Measurements from ENCODE around the gene ATP10B. TPM values are rescaled to one million over a fixed set of nuclear protein-coding genes. Genes with fewer than 3 reads are reported as not detected.

Gene ATP10B
- total and polyA plus RNA-seq, 2 of the 8 experiments (the other 6 are each of a cell fraction or from before 2014, with no cell fraction given): 0.06 to 0.11 TPM

- CTCF ChIA-PET (ENCODE audit: partially characterized antibody): interaction anchor here (0.7 to 7.2 kb wide), 5 partner anchors 57 to 247 kb away, joined by 3 to 32 read pairs (median 4); no protein-coding TSS in a partner anchor
- Histone ChIP-seq H3K27me3 (replicated peaks in 1 of 4; ENCODE audit: control insufficient read depth in 3 of 4, extremely low read depth in 1 of 4, insufficient read depth in 3 of 4, low read length in 3 of 4) (no peaks in the 10 kb centered on the region), H3K56ac (replicated peaks; ENCODE audit: insufficient read length, low read depth, low read length) (no peak overlapping the region), H2AFZ (ENCODE audit: low read length) (no peak overlapping the region), H3K79me1 (ENCODE audit: low read depth, low read length) (no peaks in the 10 kb centered on the region), H3K23me2 (ENCODE audit: low read depth, low read length) (no peaks in the 10 kb centered on the region), H3K9me3 (ENCODE audit: insufficient read depth in 2 of 2, low read depth in 1 of 2, low read length in 1 of 2) (no peaks in the 10 kb centered on the region), H2BK120ac (replicated peaks; ENCODE audit: low read depth, low read length) (no peak overlapping the region), H3K4me3 (ENCODE audit: extremely low read depth in 1 of 4, insufficient read depth in 2 of 4, low read depth in 3 of 4, low read length in 4 of 4) (no peak overlapping the region), H3K23ac (ENCODE audit: insufficient read length) (no peak overlapping the region), H3K18ac (ENCODE audit: extremely low read depth, low read length) (no peak overlapping the region), H2BK15ac (ENCODE audit: low read length) (no peak overlapping the region), H3K27ac (ENCODE audit: low read depth, low read length) (no peak overlapping the region), H2BK20ac (ENCODE audit: low read length) (no peak overlapping the region), H3K79me2 (ENCODE audit: control insufficient read depth in 1 of 2, insufficient read depth in 2 of 2, low read length in 2 of 2) (no peaks in the 10 kb centered on the region), H3K36me3 (ENCODE audit: control insufficient read depth in 2 of 4, insufficient read depth in 4 of 4, low read length in 3 of 4) (no peaks in the 10 kb centered on the region), H2AK5ac (ENCODE audit: low read depth, low read length) (no peak overlapping the region), H4K5ac (ENCODE audit: insufficient read length, low read depth, low read length) (no peak overlapping the region), H3K4me2 (ENCODE audit: insufficient read depth in 1 of 2, low read depth in 2 of 2, low read length in 2 of 2) (no peak overlapping the region), H3K4ac (replicated peaks; ENCODE audit: insufficient read length, low read depth, low read length) (no peak overlapping the region), H2BK5ac (ENCODE audit: low read depth, low read length) (no peak overlapping the region), H4K20me1 (replicated peaks in 1 of 2; ENCODE audit: control insufficient read depth in 1 of 2, insufficient read depth in 2 of 2, low read length in 2 of 2) (no peaks in the 10 kb centered on the region), H3K9ac (replicated peaks in 1 of 4; ENCODE audit: extremely low read depth in 1 of 4, low read depth in 3 of 4, low read length in 3 of 4) (no peak overlapping the region), H3K14ac (ENCODE audit: insufficient read length) (no peak overlapping the region), H4K91ac (replicated peaks; ENCODE audit: insufficient read length, low read length) (no peak overlapping the region), H2BK12ac (ENCODE audit: low read depth, low read length) (no peak overlapping the region), H4K8ac (ENCODE audit: extremely low read depth, insufficient read depth, low read length) (no peak overlapping the region), H3K4me1 (replicated peaks in 1 of 4; ENCODE audit: control insufficient read depth in 3 of 4, insufficient read depth in 4 of 4, low read length in 3 of 4) (no peaks in the 10 kb centered on the region)
- TF ChIP-seq KDM4A (IDR thresholded peaks at IDR 0.05; ENCODE audit: low read depth, low read length, severe bottlenecking): no peak
- TF ChIP-seq RNF2 (IDR thresholded peaks at IDR 0.05; ENCODE audit: borderline replicate concordance, low read depth, low read length, missing control alignments, poor library complexity, severe bottlenecking): no peak
- TF ChIP-seq FOSL1 (IDR thresholded peaks at IDR 0.05; ENCODE audit: insufficient read depth, low read depth, low read length): 0 out of 2 replicates have a peak, but pooled peaks have one; percentile 16
- TF ChIP-seq SUZ12 (IDR thresholded peaks at IDR 0.05; ENCODE audit: low read length): no peak
- TF ChIP-seq RAD21 (IDR thresholded peaks at IDR 0.05 in 1 of 2, conservative IDR thresholded peaks at IDR 0.05 in 1 of 2; ENCODE audit: low read depth in 2 of 2, low read length in 2 of 2): peak in 1 of 2 experiments; percentile 14; a peak in 1 of 4 replicates
- no peak for TF ChIP-seq KDM1A (IDR thresholded peaks at IDR 0.05; ENCODE audit: borderline replicate concordance, low read length)
- no peak for TF ChIP-seq CTCF (IDR thresholded peaks at IDR 0.05; ENCODE audit: control extremely low read depth in 1 of 3, insufficient read depth in 1 of 3, low read depth in 1 of 3, low read length in 3 of 3)
- TF ChIP-seq TBP (IDR thresholded peaks at IDR 0.05; ENCODE audit: low read depth, low read length): no peak
- TF ChIP-seq TCF12 (IDR thresholded peaks at IDR 0.05; ENCODE audit: low read depth, low read length): peak; percentile 81; the same call in 1 of the 2 replicates
- FAIRE-seq (no peak), DNase-seq (ENCODE audit: low read depth in 1 of 2, low spot score in 2 of 2) (no peak)
- POLR2A ChIA-PET (ENCODE audit: partially characterized antibody): no interaction called here
- WGBS, 2 experiments (ENCODE audit: extremely low coverage in 1 of 2, insufficient coverage in 1 of 2, insufficient read length in 1 of 2, insufficient replicate concordance in 2 of 2, low coverage in 1 of 2, low lambda C conversion rate in 2 of 2, missing lambda C conversion rate in 1 of 2): 62% methylated on average over 1 of the region's 1 CpG; no CpG with 5 or more reads in 1 of the 2 experiments
Observed at GRCh38 chr5:160685219-160685618, 166.8 kb downstream of the ATP10B start.

Data from H1 (cell line).